CD14-positive monocyte (primary cell): ENCODE data around the gene GRIK2. TPM values are rescaled to one million over a fixed set of nuclear protein-coding genes. Genes with fewer than 3 reads are reported as not detected.

Source experiments
- DNase-seq, 3 donors: peaks; one replicate each; pipeline ENCODE4 v3.0.0-alpha.2; 2011 to 2022
- H2AFZ ChIP-seq: 2 replicates; pipeline ENCODE4 v1.6.0; 2012; ENCODE audit warnings: mild to moderate bottlenecking, low read depth, low read length, inconsistent platforms; ENCODE audit not compliant: insufficient read depth, poor library complexity, severe bottlenecking
- H3K27ac ChIP-seq, 2 donors: 1 replicate in 1 of 2; 2 replicates in 1 of 2; pipeline ENCODE4 v1.5.1; 2012 to 2013; ENCODE audit warnings: low read length in 2 of 2, control low read depth in 1 of 2, inconsistent platforms in 1 of 2, low read depth in 1 of 2, mild to moderate bottlenecking in 1 of 2
- H3K27me3 ChIP-seq, 2 donors: one replicate each; pipeline versions ENCODE4 v1.6.0 to v1.6.1; 2011 to 2013; ENCODE audit warnings: low read length in 2 of 2; ENCODE audit not compliant: control insufficient read depth in 2 of 2, insufficient read depth in 2 of 2
- H3K36me3 ChIP-seq, 2 donors: replicated peaks in 1 of 2; 1 replicate in 1 of 2; 2 replicates in 1 of 2; pipeline versions ENCODE4 v1.5.1 to v1.6.1; 2012 to 2013; ENCODE audit warnings: low read length in 2 of 2, control low read depth in 1 of 2, inconsistent platforms in 1 of 2, mild to moderate bottlenecking in 1 of 2; ENCODE audit not compliant: insufficient read depth in 2 of 2, control insufficient read depth in 1 of 2
- H3K4me1 ChIP-seq, 2 donors: 1 replicate in 1 of 2; 2 replicates in 1 of 2; pipeline versions ENCODE4 v1.5.1 to v1.6.1; 2012 to 2013; ENCODE audit warnings: low read length in 2 of 2, control low read depth in 1 of 2, inconsistent platforms in 1 of 2, mild to moderate bottlenecking in 1 of 2, moderate library complexity in 1 of 2; ENCODE audit not compliant: insufficient read depth in 2 of 2, control insufficient read depth in 1 of 2
- H3K4me2 ChIP-seq: replicated peaks from 2 replicates; pipeline ENCODE3; 2012; ENCODE audit warnings: low read length, moderate library complexity, mild to moderate bottlenecking; ENCODE audit not compliant: poor library complexity, severe bottlenecking; ENCODE audit errors: extremely low read depth
- H3K4me3 ChIP-seq, 3 experiments: fragments of 200-600 bp in 1 of 3; sonication (generic) in 1 of 3; replicated peaks in 1 of 3; 1 replicate in 2 of 3; 2 replicates in 1 of 3; pipeline ENCODE4 v1.5.1; 2011 to 2013; ENCODE audit warnings: low read length in 3 of 3, mild to moderate bottlenecking in 3 of 3, control low read depth in 2 of 3, low read depth in 2 of 3, inconsistent platforms in 1 of 3, moderate library complexity in 1 of 3
- H3K79me2 ChIP-seq: 2 replicates; pipeline ENCODE4 v1.6.0; 2012; ENCODE audit warnings: mild to moderate bottlenecking, control low read depth, inconsistent platforms, low read length, moderate library complexity; ENCODE audit not compliant: insufficient read depth
- H3K9ac ChIP-seq: 2 replicates; pipeline ENCODE4 v1.6.0; 2017; ENCODE audit warnings: low read length, mild to moderate bottlenecking; ENCODE audit not compliant: insufficient read depth, poor library complexity, severe bottlenecking
- H3K9me3 ChIP-seq, 2 donors: replicated peaks in 1 of 2; 1 replicate in 1 of 2; 2 replicates in 1 of 2; pipeline versions ENCODE4 v1.5.1 to v1.6.1; 2012 to 2013; ENCODE audit warnings: low read length in 2 of 2, control low read depth in 1 of 2; ENCODE audit not compliant: control insufficient read depth in 1 of 2, insufficient read depth in 1 of 2
- H4K20me1 ChIP-seq: 2 replicates; pipeline ENCODE4 v1.6.0; 2012; ENCODE audit warnings: mild to moderate bottlenecking, low read length, control low read depth, moderate library complexity; ENCODE audit not compliant: insufficient read depth
- H3K27ac Mint-ChIP-seq, 7 donors: one replicate each; pipeline ENCODE4 v1.8.0; 2020; ENCODE audit warnings: mild to moderate bottlenecking in 7 of 7, mixed read lengths in 7 of 7, moderate library complexity in 6 of 7, inconsistent platforms in 2 of 7
- H3K27me3 Mint-ChIP-seq, 3 donors: one replicate each; pipeline ENCODE4 v1.8.0; 2021 to 2022; ENCODE audit warnings: low read depth in 3 of 3, mild to moderate bottlenecking in 3 of 3, mixed read lengths in 3 of 3, moderate library complexity in 3 of 3, inconsistent platforms in 1 of 3
- H3K36me3 Mint-ChIP-seq, 2 donors: one replicate each; pipeline ENCODE4 v1.8.0; 2020; ENCODE audit warnings: mixed read lengths in 2 of 2, inconsistent platforms in 1 of 2, mild to moderate bottlenecking in 1 of 2
- H3K4me1 Mint-ChIP-seq: one replicate; pipeline ENCODE4 v1.8.0; 2020; ENCODE audit warnings: mild to moderate bottlenecking, mixed read lengths
- H3K4me3 Mint-ChIP-seq, 2 donors: one replicate each; pipeline ENCODE4 v1.8.0; 2020; ENCODE audit warnings: mild to moderate bottlenecking in 2 of 2, mixed read lengths in 2 of 2, moderate library complexity in 1 of 2
- H3K9me3 Mint-ChIP-seq, 7 donors: one replicate each; pipeline ENCODE4 v1.8.0; 2020 to 2022; ENCODE audit warnings: mixed read lengths in 7 of 7, mild to moderate bottlenecking in 6 of 7, moderate library complexity in 6 of 7, inconsistent platforms in 2 of 7
- WGBS: methylation state at CpG from one replicate; pipeline ENCODE4 v1.1.5; 2013; ENCODE audit warnings: missing lambda C conversion rate; ENCODE audit not compliant: insufficient coverage; 5-methylcytosine and 5-hydroxymethylcytosine counted together
- intact Hi-C, 2 donors: fragments of 100-400 bp; cut with micrococcal nuclease; formaldehyde crosslinking; loops; one replicate each; pipeline versions ENCODE4 v1.15.0 to v1.15.1; 2023
- polyA plus RNA-seq, 3 donors: library from polyadenylated mRNA; depleted of rRNA in 1 of 3; unstranded in 2 of 3; stranded (reverse) in 1 of 3; fragments of 300-500 nt in 2 of 3; fragments of >200 nt in 1 of 3; fragmentation: Illumina TruSeq in 2 of 3; gene quantifications; 1 replicate in 2 of 3; 2 replicates in 1 of 3; pipeline ENCODE4 v1.2.3, GENCODE V29; 2012 to 2021
- TF ChIP-seq, protein P1 (sequence below): fragments of 200-600 bp; IDR thresholded peaks from one replicate; pipeline ENCODE4 v1.8.0; 2022; ENCODE audit warnings: antibody characterized with exemption, mild to moderate bottlenecking

The GRIK2 gene
- polyA plus RNA-seq, 3 donors, result not detected

DNA sequence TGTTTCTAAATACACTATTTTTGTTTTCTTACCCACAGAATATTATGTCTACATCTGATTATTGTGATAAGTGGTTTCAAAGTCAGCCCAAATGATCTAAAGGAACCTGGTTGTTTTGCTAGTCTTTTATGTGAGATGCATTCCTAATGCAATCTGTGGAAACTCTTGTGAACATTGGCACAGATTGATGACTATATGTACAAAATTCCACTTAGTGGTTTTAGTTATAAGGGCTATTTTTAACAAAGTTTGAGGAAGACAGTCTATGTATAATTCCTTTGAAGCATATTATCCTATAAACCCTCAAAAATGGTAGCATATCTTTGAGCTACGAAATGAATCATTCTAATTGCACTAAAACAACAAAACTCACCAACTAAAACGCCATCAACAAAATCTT, 140.9 kb downstream of the GRIK2 start:
- H3K9ac ChIP-seq, result no peak overlapping the region
- TF ChIP-seq, protein P1, sequence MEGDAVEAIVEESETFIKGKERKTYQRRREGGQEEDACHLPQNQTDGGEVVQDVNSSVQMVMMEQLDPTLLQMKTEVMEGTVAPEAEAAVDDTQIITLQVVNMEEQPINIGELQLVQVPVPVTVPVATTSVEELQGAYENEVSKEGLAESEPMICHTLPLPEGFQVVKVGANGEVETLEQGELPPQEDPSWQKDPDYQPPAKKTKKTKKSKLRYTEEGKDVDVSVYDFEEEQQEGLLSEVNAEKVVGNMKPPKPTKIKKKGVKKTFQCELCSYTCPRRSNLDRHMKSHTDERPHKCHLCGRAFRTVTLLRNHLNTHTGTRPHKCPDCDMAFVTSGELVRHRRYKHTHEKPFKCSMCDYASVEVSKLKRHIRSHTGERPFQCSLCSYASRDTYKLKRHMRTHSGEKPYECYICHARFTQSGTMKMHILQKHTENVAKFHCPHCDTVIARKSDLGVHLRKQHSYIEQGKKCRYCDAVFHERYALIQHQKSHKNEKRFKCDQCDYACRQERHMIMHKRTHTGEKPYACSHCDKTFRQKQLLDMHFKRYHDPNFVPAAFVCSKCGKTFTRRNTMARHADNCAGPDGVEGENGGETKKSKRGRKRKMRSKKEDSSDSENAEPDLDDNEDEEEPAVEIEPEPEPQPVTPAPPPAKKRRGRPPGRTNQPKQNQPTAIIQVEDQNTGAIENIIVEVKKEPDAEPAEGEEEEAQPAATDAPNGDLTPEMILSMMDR, result no peak
- no peaks in the 10 kb centered on the region for H4K20me1 ChIP-seq
- no peaks in the 10 kb centered on the region for H3K9me3 ChIP-seq
- Mint-ChIP-seq H3K9me3 (no peaks in the 10 kb centered on the region), H3K27me3 (no peaks in the 10 kb centered on the region), H3K27ac (no peak overlapping the region), H3K4me3 (no peak overlapping the region), H3K36me3 (no peaks in the 10 kb centered on the region), H3K4me1 (no peaks in the 10 kb centered on the region)
- no peak overlapping the region for H3K4me3 ChIP-seq
- intact Hi-C loops, result no loop called here
- DNase-seq, result no peak
- no peaks in the 10 kb centered on the region for H3K79me2 ChIP-seq
- H2AFZ ChIP-seq, result no peak overlapping the region
- H3K27ac ChIP-seq, result no peak overlapping the region
- H3K4me2 ChIP-seq, result no peak overlapping the region
- 100% methylated on average over 2 of the region's 2 CpGs for WGBS
- no peaks in the 10 kb centered on the region for H3K36me3 ChIP-seq
- H3K27me3 ChIP-seq, result no peaks in the 10 kb centered on the region
- no peaks in the 10 kb centered on the region for H3K4me1 ChIP-seq

DNA sequence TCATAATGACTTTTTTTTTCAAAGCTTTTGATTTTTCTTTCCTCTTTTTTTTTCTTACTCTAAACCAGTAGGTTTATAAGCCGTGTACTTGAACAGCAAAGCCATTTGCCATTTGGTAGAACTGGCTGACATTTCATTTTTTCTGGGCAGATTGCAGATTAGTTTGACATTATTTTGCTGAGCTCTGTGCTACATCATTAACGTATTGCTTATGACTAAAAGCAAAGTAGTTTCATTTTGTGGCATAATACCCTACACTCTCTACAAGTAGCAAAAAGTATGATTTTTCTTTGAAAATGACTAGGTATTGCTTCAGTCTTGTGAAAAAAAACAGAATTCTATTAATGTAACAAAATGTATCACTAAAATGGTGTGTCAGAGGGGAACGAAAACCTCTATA, 141.3 kb downstream of the GRIK2 start:
- Mint-ChIP-seq H3K9me3 (no peaks in the 10 kb centered on the region), H3K4me1 (no peaks in the 10 kb centered on the region), H3K27ac (no peak overlapping the region), H3K36me3 (no peaks in the 10 kb centered on the region), H3K4me3 (no peak overlapping the region), H3K27me3 (no peaks in the 10 kb centered on the region)
- H3K79me2 ChIP-seq, result no peaks in the 10 kb centered on the region
- TF ChIP-seq, protein P1, result no peak
- H3K4me2 ChIP-seq, result no peak overlapping the region
- H3K4me3 ChIP-seq, result no peak overlapping the region
- H3K27ac ChIP-seq, result no peak overlapping the region
- H4K20me1 ChIP-seq, result no peaks in the 10 kb centered on the region
- no peaks in the 10 kb centered on the region for H3K27me3 ChIP-seq
- H3K9ac ChIP-seq, result no peak overlapping the region
- H2AFZ ChIP-seq, result no peak overlapping the region
- no peaks in the 10 kb centered on the region for H3K9me3 ChIP-seq
- intact Hi-C loops, result no loop called here
- H3K4me1 ChIP-seq, result no peaks in the 10 kb centered on the region
- DNase-seq, result no peak
- no CpG with 5 or more reads among the region's 3 CpGs for WGBS
- H3K36me3 ChIP-seq, result no peaks in the 10 kb centered on the region
